SU-DHL-6 (cell line): ENCODE results near the gene CCZ1.
"Not testable (repeated sequence)": the region's sequence is repeated elsewhere in the genome, so short reads cannot be mapped to it uniquely, and the experiment has no call there.

Experiments
- CTCF ChIP-seq: fragments of 200-600 bp; sonication (generic); IDR thresholded peaks from one replicate; pipeline ENCODE4 v1.5.1; 2017; ENCODE audit warnings: antibody characterized with exemption, mild to moderate bottlenecking, low read length, moderate library complexity; ENCODE audit not compliant: insufficient read depth, poor library complexity, severe bottlenecking
- EZH2phosphoT487 ChIP-seq: fragments of 200-600 bp; sonication (generic), shearing (Covaris generic); conservative IDR thresholded peaks from 2 replicates; pipeline ENCODE4 v1.6.1; 2018; ENCODE audit warnings: mild to moderate bottlenecking, antibody characterized with exemption, low read length, moderate library complexity, mixed read lengths

GRCh38 chr7:5931905-5932644, 33.5 kb downstream of the CCZ1 start:
- TF ChIP-seq CTCF, EZH2phosphoT487: not testable (repeated sequence)
